Measurements from ENCODE around the gene RRP1B. TPM values are rescaled to one million over a fixed set of nuclear protein-coding genes. Genes with fewer than 3 reads are reported as not detected.

RRP1B gene
- total RNA-seq, 1 donor from 2014 or later = 43.3 TPM

- H3K27ac Mint-ChIP-seq = no peak overlapping the region
- H3K4me3 Mint-ChIP-seq = no peak overlapping the region
- no peaks in the 10 kb centered on the region for H3K27me3 Mint-ChIP-seq
- peaks cover 16% of the 10 kb centered on the region for H3K36me3 Mint-ChIP-seq
- DNase-seq (ENCODE audit: extremely low spot score, unreplicated experiment) = no peak
- TF ChIP-seq CTCF (conservative IDR thresholded peaks at IDR 0.05) = no peak
- no peaks in the 10 kb centered on the region for H3K4me1 Mint-ChIP-seq (ENCODE audit: unreplicated experiment)
- H3K9me3 Mint-ChIP-seq = no peaks in the 10 kb centered on the region
These were observed 32.4 kb downstream of the RRP1B start for GRCh38 chr21:43691801-43692200.

- no peak overlapping the region for H3K27ac Mint-ChIP-seq
- TF ChIP-seq CTCF (conservative IDR thresholded peaks at IDR 0.05) = no peak
- DNase-seq (ENCODE audit: extremely low spot score, unreplicated experiment) = no peak
- peaks cover 12% of the 10 kb centered on the region for H3K36me3 Mint-ChIP-seq
- no peaks in the 10 kb centered on the region for H3K27me3 Mint-ChIP-seq
- H3K4me3 Mint-ChIP-seq = no peak overlapping the region
- H3K4me1 Mint-ChIP-seq (ENCODE audit: unreplicated experiment) = no peaks in the 10 kb centered on the region
- no peaks in the 10 kb centered on the region for H3K9me3 Mint-ChIP-seq
These were observed 33.6 kb downstream of the RRP1B start for GRCh38 chr21:43692949-43693348.

GRCh38 chr21:43693981-43694380 is 34.6 kb downstream of the RRP1B start:
- H3K9me3 Mint-ChIP-seq = no peaks in the 10 kb centered on the region
- DNase-seq (ENCODE audit: extremely low spot score, unreplicated experiment) = no peak
- H3K27ac Mint-ChIP-seq = no peak overlapping the region
- H3K36me3 Mint-ChIP-seq = peaks cover 12% of the 10 kb centered on the region
- H3K4me1 Mint-ChIP-seq (ENCODE audit: unreplicated experiment) = no peaks in the 10 kb centered on the region
- H3K27me3 Mint-ChIP-seq = no peaks in the 10 kb centered on the region
- TF ChIP-seq CTCF (conservative IDR thresholded peaks at IDR 0.05) = no peak
- no peak overlapping the region for H3K4me3 Mint-ChIP-seq

- H3K4me1 Mint-ChIP-seq (ENCODE audit: unreplicated experiment) = no peaks in the 10 kb centered on the region
- no peak for DNase-seq (ENCODE audit: extremely low spot score, unreplicated experiment)
- no peaks in the 10 kb centered on the region for H3K27me3 Mint-ChIP-seq
- no peak overlapping the region for H3K4me3 Mint-ChIP-seq
- H3K27ac Mint-ChIP-seq = no peak overlapping the region
- TF ChIP-seq CTCF (conservative IDR thresholded peaks at IDR 0.05) = no peak
- H3K36me3 Mint-ChIP-seq = peaks cover 12% of the 10 kb centered on the region
- H3K9me3 Mint-ChIP-seq = no peaks in the 10 kb centered on the region
These were observed 35.2 kb downstream of the RRP1B start for GRCh38 chr21:43694437-43695079.

- Mint-ChIP-seq H3K36me3 (peaks cover 12% of the 10 kb centered on the region), H3K27me3 (no peaks in the 10 kb centered on the region), H3K4me1 (ENCODE audit: unreplicated experiment) (no peaks in the 10 kb centered on the region), H3K4me3 (no peak overlapping the region), H3K9me3 (no peaks in the 10 kb centered on the region), H3K27ac (no peak overlapping the region)
- DNase-seq (ENCODE audit: extremely low spot score, unreplicated experiment) = no peak
- no peak for TF ChIP-seq CTCF (conservative IDR thresholded peaks at IDR 0.05)
These were observed 36.9 kb downstream of the RRP1B start for GRCh38 chr21:43696214-43696613.
